OCI-LY1 (cell line): Measurements from ENCODE around the gene CDPF1.

Experiments used
- EZH2 ChIP-seq: fragments of 200-600 bp; sonication (generic), shearing (Covaris generic); IDR thresholded peaks from 2 replicates; pipeline ENCODE4 v1.8.0; 2017; ENCODE audit warnings: borderline replicate concordance, mixed run types, mild to moderate bottlenecking, antibody characterized with exemption, low read length, moderate library complexity, mixed read lengths
- TF ChIP-seq, protein P1 (sequence below): fragments of 200-600 bp; sonication (generic), shearing (Covaris generic); IDR thresholded peaks from 2 replicates; pipeline ENCODE4 v1.5.1; 2017; ENCODE audit warnings: mild to moderate bottlenecking, antibody characterized with exemption, low read length, moderate library complexity, mixed read lengths

DNA sequence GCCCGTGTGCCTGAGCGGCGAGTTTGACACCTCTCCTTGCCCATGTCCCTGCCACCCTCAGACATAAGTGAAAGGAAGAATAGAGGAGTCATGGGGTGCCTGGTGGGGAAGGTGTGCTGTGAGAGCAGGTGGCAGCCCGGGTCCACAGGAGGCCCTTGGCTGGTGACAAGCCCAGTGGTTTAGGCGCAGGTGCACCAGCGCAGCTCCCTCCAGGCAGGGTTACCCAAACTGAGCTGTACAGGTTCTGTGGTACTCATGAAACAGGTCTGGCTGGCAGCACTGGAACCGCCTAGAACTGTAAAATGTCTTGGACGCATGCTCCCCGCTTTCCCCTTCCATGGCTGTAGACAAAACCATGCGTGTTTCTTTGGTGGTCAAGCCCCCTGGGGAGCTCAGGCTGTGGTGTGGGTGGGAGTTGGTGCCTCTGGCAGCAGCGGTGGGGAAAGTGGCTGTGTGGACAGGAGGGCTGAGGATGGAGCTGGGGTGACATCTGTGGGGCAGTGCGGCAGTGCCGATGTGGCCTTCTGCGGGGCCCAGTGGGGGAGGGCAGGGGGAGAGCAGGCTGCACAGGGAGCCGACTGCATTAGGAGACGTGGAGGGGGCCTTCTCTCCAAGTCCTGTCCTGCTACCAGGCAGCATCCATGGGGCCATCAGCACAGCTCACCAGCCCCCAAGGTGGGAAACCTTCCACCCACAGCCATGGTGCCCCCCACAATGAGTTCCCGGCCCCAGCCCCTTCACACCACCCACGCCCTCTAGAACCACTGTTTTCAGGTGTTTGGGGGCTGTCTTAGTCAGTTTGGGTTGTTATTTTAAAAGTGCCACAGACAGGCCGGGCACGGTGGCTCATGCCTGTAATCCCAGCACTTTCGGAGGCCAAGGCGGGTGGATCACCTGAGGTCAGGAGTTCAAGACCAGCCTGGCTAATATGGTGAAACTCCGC lies 41.0 kb upstream of the CDPF1 start:
- TF ChIP-seq, protein P1, sequence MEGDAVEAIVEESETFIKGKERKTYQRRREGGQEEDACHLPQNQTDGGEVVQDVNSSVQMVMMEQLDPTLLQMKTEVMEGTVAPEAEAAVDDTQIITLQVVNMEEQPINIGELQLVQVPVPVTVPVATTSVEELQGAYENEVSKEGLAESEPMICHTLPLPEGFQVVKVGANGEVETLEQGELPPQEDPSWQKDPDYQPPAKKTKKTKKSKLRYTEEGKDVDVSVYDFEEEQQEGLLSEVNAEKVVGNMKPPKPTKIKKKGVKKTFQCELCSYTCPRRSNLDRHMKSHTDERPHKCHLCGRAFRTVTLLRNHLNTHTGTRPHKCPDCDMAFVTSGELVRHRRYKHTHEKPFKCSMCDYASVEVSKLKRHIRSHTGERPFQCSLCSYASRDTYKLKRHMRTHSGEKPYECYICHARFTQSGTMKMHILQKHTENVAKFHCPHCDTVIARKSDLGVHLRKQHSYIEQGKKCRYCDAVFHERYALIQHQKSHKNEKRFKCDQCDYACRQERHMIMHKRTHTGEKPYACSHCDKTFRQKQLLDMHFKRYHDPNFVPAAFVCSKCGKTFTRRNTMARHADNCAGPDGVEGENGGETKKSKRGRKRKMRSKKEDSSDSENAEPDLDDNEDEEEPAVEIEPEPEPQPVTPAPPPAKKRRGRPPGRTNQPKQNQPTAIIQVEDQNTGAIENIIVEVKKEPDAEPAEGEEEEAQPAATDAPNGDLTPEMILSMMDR = no peak
- TF ChIP-seq EZH2 = no peak
